ENCODE measurements around the gene ALMS1.

ALMS1 gene

GRCh38 chr2:73408198-73408597, 22.6 kb downstream of the ALMS1 start:
- peaks cover 3% of the 10 kb centered on the region for H3K36me3 ChIP-seq (ENCODE audit: control insufficient read depth, low read depth, low read length)
- H3K4me3 ChIP-seq (ENCODE audit: low read length), result no peak overlapping the region
- no peaks in the 10 kb centered on the region for H3K4me1 ChIP-seq (ENCODE audit: control insufficient read depth, low read depth, low read length)
- H3K9me3 ChIP-seq (ENCODE audit: control insufficient read depth, low read depth, low read length), result peaks cover 1% of the 10 kb centered on the region
- no peak overlapping the region for H3K9ac ChIP-seq (ENCODE audit: low read length)
- H3K27ac ChIP-seq (ENCODE audit: low read length), result no peak overlapping the region
- no peaks in the 10 kb centered on the region for H3K27me3 ChIP-seq (ENCODE audit: control insufficient read depth, insufficient read depth, low read length)

GRCh38 chr2:73414696-73415095, 29.1 kb downstream of the ALMS1 start:
- Histone ChIP-seq H3K27ac (ENCODE audit: low read length) (no peak overlapping the region), H3K4me3 (ENCODE audit: low read length) (no peak overlapping the region), H3K27me3 (ENCODE audit: control insufficient read depth, insufficient read depth, low read length) (no peaks in the 10 kb centered on the region), H3K9me3 (ENCODE audit: control insufficient read depth, low read depth, low read length) (no peaks in the 10 kb centered on the region), H3K4me1 (ENCODE audit: control insufficient read depth, low read depth, low read length) (no peaks in the 10 kb centered on the region), H3K36me3 (ENCODE audit: control insufficient read depth, low read depth, low read length) (peaks cover 5% of the 10 kb centered on the region), H3K9ac (ENCODE audit: low read length) (no peak overlapping the region)

GRCh38 chr2:73415906-73416305, 30.3 kb downstream of the ALMS1 start:
- Histone ChIP-seq H3K27me3 (ENCODE audit: control insufficient read depth, insufficient read depth, low read length) (no peaks in the 10 kb centered on the region), H3K4me3 (ENCODE audit: low read length) (no peak overlapping the region), H3K4me1 (ENCODE audit: control insufficient read depth, low read depth, low read length) (no peaks in the 10 kb centered on the region), H3K9ac (ENCODE audit: low read length) (no peak overlapping the region), H3K27ac (ENCODE audit: low read length) (no peak overlapping the region), H3K36me3 (ENCODE audit: control insufficient read depth, low read depth, low read length) (peaks cover 10% of the 10 kb centered on the region), H3K9me3 (ENCODE audit: control insufficient read depth, low read depth, low read length) (no peaks in the 10 kb centered on the region)

GRCh38 chr2:73418343-73418742, 32.7 kb downstream of the ALMS1 start:
- Histone ChIP-seq H3K4me1 (ENCODE audit: control insufficient read depth, low read depth, low read length) (no peaks in the 10 kb centered on the region), H3K9me3 (ENCODE audit: control insufficient read depth, low read depth, low read length) (no peaks in the 10 kb centered on the region), H3K36me3 (ENCODE audit: control insufficient read depth, low read depth, low read length) (peaks cover 16% of the 10 kb centered on the region), H3K27ac (ENCODE audit: low read length) (no peak overlapping the region), H3K27me3 (ENCODE audit: control insufficient read depth, insufficient read depth, low read length) (no peaks in the 10 kb centered on the region), H3K9ac (ENCODE audit: low read length) (no peak overlapping the region), H3K4me3 (ENCODE audit: low read length) (no peak overlapping the region)

GRCh38 chr2:73423913-73424312, 38.3 kb downstream of the ALMS1 start:
- Histone ChIP-seq H3K9ac (ENCODE audit: low read length) (no peak overlapping the region), H3K9me3 (ENCODE audit: control insufficient read depth, low read depth, low read length) (no peaks in the 10 kb centered on the region), H3K27me3 (ENCODE audit: control insufficient read depth, insufficient read depth, low read length) (no peaks in the 10 kb centered on the region), H3K27ac (ENCODE audit: low read length) (no peak overlapping the region), H3K36me3 (ENCODE audit: control insufficient read depth, low read depth, low read length) (peaks cover 32% of the 10 kb centered on the region), H3K4me3 (ENCODE audit: low read length) (no peak overlapping the region), H3K4me1 (ENCODE audit: control insufficient read depth, low read depth, low read length) (no peaks in the 10 kb centered on the region)

GRCh38 chr2:73426176-73426575, 40.5 kb downstream of the ALMS1 start:
- Histone ChIP-seq H3K4me1 (ENCODE audit: control insufficient read depth, low read depth, low read length) (no peaks in the 10 kb centered on the region), H3K9ac (ENCODE audit: low read length) (no peak overlapping the region), H3K9me3 (ENCODE audit: control insufficient read depth, low read depth, low read length) (no peaks in the 10 kb centered on the region), H3K4me3 (ENCODE audit: low read length) (no peak overlapping the region), H3K27ac (ENCODE audit: low read length) (no peak overlapping the region), H3K36me3 (ENCODE audit: control insufficient read depth, low read depth, low read length) (peaks cover 23% of the 10 kb centered on the region), H3K27me3 (ENCODE audit: control insufficient read depth, insufficient read depth, low read length) (no peaks in the 10 kb centered on the region)

- Histone ChIP-seq H3K9me3 (ENCODE audit: control insufficient read depth, low read depth, low read length) (no peaks in the 10 kb centered on the region), H3K36me3 (ENCODE audit: control insufficient read depth, low read depth, low read length) (peaks cover 40% of the 10 kb centered on the region), H3K27me3 (ENCODE audit: control insufficient read depth, insufficient read depth, low read length) (no peaks in the 10 kb centered on the region), H3K27ac (ENCODE audit: low read length) (no peak overlapping the region), H3K4me1 (ENCODE audit: control insufficient read depth, low read depth, low read length) (no peaks in the 10 kb centered on the region), H3K9ac (ENCODE audit: low read length) (no peak overlapping the region), H3K4me3 (ENCODE audit: low read length) (no peak overlapping the region)
Observed at GRCh38 chr2:73436019-73436418, 50.4 kb downstream of the ALMS1 start.

- H3K9me3 ChIP-seq (ENCODE audit: control insufficient read depth, low read depth, low read length), result no peaks in the 10 kb centered on the region
- no peaks in the 10 kb centered on the region for H3K27me3 ChIP-seq (ENCODE audit: control insufficient read depth, insufficient read depth, low read length)
- H3K9ac ChIP-seq (ENCODE audit: low read length), result no peak overlapping the region
- no peaks in the 10 kb centered on the region for H3K4me1 ChIP-seq (ENCODE audit: control insufficient read depth, low read depth, low read length)
- no peak overlapping the region for H3K4me3 ChIP-seq (ENCODE audit: low read length)
- H3K36me3 ChIP-seq (ENCODE audit: control insufficient read depth, low read depth, low read length), result peaks cover 35% of the 10 kb centered on the region
- no peak overlapping the region for H3K27ac ChIP-seq (ENCODE audit: low read length)
Observed at GRCh38 chr2:73444202-73444601, 58.6 kb downstream of the ALMS1 start.

- H3K36me3 ChIP-seq (ENCODE audit: control insufficient read depth, low read depth, low read length), result peaks cover 72% of the 10 kb centered on the region
- no peak overlapping the region for H3K27ac ChIP-seq (ENCODE audit: low read length)
- no peaks in the 10 kb centered on the region for H3K27me3 ChIP-seq (ENCODE audit: control insufficient read depth, insufficient read depth, low read length)
- no peaks in the 10 kb centered on the region for H3K9me3 ChIP-seq (ENCODE audit: control insufficient read depth, low read depth, low read length)
- H3K4me1 ChIP-seq (ENCODE audit: control insufficient read depth, low read depth, low read length), result no peaks in the 10 kb centered on the region
- H3K4me3 ChIP-seq (ENCODE audit: low read length), result no peak overlapping the region
- H3K9ac ChIP-seq (ENCODE audit: low read length), result no peak overlapping the region
Observed at GRCh38 chr2:73448856-73449255, 63.2 kb downstream of the ALMS1 start.

- Histone ChIP-seq H3K36me3 (ENCODE audit: control insufficient read depth, low read depth, low read length) (peaks cover 73% of the 10 kb centered on the region), H3K4me3 (ENCODE audit: low read length) (no peak overlapping the region), H3K27me3 (ENCODE audit: control insufficient read depth, insufficient read depth, low read length) (no peaks in the 10 kb centered on the region), H3K9me3 (ENCODE audit: control insufficient read depth, low read depth, low read length) (no peaks in the 10 kb centered on the region), H3K27ac (ENCODE audit: low read length) (no peak overlapping the region), H3K4me1 (ENCODE audit: control insufficient read depth, low read depth, low read length) (no peaks in the 10 kb centered on the region), H3K9ac (ENCODE audit: low read length) (no peak overlapping the region)
Observed at GRCh38 chr2:73449404-73449803, 63.8 kb downstream of the ALMS1 start.

GRCh38 chr2:73451263-73451972, 65.8 kb downstream of the ALMS1 start:
- Histone ChIP-seq H3K4me3 (ENCODE audit: low read length) (no peak overlapping the region), H3K36me3 (ENCODE audit: control insufficient read depth, low read depth, low read length) (peaks cover 75% of the 10 kb centered on the region), H3K27me3 (ENCODE audit: control insufficient read depth, insufficient read depth, low read length) (no peaks in the 10 kb centered on the region), H3K27ac (ENCODE audit: low read length) (no peak overlapping the region), H3K4me1 (ENCODE audit: control insufficient read depth, low read depth, low read length) (no peaks in the 10 kb centered on the region), H3K9ac (ENCODE audit: low read length) (no peak overlapping the region), H3K9me3 (ENCODE audit: control insufficient read depth, low read depth, low read length) (no peaks in the 10 kb centered on the region)

- no peaks in the 10 kb centered on the region for H3K27me3 ChIP-seq (ENCODE audit: control insufficient read depth, insufficient read depth, low read length)
- no peak overlapping the region for H3K4me3 ChIP-seq (ENCODE audit: low read length)
- no peak overlapping the region for H3K27ac ChIP-seq (ENCODE audit: low read length)
- no peaks in the 10 kb centered on the region for H3K4me1 ChIP-seq (ENCODE audit: control insufficient read depth, low read depth, low read length)
- H3K9ac ChIP-seq (ENCODE audit: low read length), result no peak overlapping the region
- H3K36me3 ChIP-seq (ENCODE audit: control insufficient read depth, low read depth, low read length), result peaks cover 29% of the 10 kb centered on the region
- peaks cover 17% of the 10 kb centered on the region for H3K9me3 ChIP-seq (ENCODE audit: control insufficient read depth, low read depth, low read length)
Observed at GRCh38 chr2:73457982-73458381, 72.3 kb downstream of the ALMS1 start.

Data from iPS-18a (cell line).